Stimulated activated CD8-positive, alpha-beta memory T cell treated with anti-CD3 and anti-CD28 coated beads, Interleukin-15, amount 100 ng/mL, for 24 hours (primary cell): ENCODE results near the gene MYO9B.

Experiments
- DNase-seq: peaks from one replicate; pipeline ENCODE4 v3.0.0-alpha.2; 2020; ENCODE audit warnings: low read depth

The MYO9B gene

GRCh38 chr19:17060802-17061201, 14.8 kb upstream of the MYO9B start:
- DNase-seq = no peak

- DNase-seq = no peak
Observed at GRCh38 chr19:17061205-17061604, 14.4 kb upstream of the MYO9B start.

- no peak for DNase-seq
Observed at GRCh38 chr19:17061691-17062090, 13.9 kb upstream of the MYO9B start.

DNA sequence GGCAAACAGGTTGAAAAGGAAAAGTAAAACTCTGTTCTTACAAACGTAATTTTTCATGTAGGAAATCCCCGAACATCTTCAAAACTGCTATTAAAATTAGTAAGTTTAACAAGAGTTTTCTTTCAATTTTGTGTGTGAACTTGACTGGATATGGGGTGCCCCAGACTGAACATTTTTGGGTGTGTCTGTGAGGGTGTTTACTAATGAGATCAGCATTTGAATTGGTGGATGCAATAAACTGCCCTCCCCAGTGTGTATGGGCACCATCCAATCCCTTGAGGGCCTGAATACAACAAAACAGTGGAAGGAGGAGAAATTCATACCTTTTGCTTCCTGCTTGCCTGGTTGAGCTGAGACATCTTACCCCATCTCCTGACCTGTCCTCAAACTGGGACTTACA, 12.1 kb upstream of the MYO9B start:
- DNase-seq = no peak

GRCh38 chr19:17069193-17069592, 6.4 kb upstream of the MYO9B start:
- no peak for DNase-seq

GRCh38 chr19:17070421-17070820, 5.2 kb upstream of the MYO9B start:
- DNase-seq = no peak

GRCh38 chr19:17070912-17071311, 4.7 kb upstream of the MYO9B start:
- no peak for DNase-seq

GRCh38 chr19:17073869-17074633, 1.5 kb upstream of the MYO9B start:
- no peak for DNase-seq

- DNase-seq = no peak
Observed at GRCh38 chr19:17074634-17075034, 943 bp upstream of the MYO9B start.

DNA sequence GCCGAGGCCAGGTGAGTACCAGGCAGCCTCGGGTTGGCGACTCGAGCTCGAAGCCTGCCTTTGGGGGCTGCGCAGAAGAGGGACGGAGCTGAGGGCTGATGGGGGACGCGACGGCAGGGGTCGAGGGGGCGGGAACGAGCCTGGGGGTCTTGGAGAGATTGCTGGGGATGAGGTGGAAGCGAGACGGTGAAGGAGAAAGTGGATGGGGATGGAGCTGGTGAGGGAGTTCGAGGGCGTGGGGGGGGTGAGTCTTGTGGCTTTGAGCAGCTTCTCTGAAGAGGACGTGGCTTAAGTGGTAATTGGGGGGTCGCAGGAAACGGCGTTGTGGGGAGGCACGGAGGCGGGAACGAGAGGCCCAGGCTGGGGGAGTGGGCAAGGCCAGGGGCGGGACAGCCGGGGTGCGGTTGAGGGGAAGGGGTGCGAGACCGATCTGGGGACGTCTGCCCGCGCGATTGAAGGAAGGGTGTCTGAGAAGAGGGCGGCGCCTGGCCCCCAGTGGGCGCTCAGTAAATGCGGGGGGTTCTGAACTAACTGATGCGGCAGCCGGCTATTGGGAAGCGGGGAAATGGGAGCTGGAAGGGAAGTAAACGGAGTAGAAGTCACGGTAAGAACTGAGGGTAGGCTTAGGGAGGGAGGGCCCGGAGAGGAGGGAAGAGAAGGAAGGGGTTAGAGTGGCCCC, 426 bp downstream of the MYO9B start:
- DNase-seq = peak; percentile 13

- DNase-seq = no peak
Observed at GRCh38 chr19:17076543-17076991, 990 bp downstream of the MYO9B start.

GRCh38 chr19:17077447-17078028, 2.0 kb downstream of the MYO9B start:
- DNase-seq = no peak

DNA sequence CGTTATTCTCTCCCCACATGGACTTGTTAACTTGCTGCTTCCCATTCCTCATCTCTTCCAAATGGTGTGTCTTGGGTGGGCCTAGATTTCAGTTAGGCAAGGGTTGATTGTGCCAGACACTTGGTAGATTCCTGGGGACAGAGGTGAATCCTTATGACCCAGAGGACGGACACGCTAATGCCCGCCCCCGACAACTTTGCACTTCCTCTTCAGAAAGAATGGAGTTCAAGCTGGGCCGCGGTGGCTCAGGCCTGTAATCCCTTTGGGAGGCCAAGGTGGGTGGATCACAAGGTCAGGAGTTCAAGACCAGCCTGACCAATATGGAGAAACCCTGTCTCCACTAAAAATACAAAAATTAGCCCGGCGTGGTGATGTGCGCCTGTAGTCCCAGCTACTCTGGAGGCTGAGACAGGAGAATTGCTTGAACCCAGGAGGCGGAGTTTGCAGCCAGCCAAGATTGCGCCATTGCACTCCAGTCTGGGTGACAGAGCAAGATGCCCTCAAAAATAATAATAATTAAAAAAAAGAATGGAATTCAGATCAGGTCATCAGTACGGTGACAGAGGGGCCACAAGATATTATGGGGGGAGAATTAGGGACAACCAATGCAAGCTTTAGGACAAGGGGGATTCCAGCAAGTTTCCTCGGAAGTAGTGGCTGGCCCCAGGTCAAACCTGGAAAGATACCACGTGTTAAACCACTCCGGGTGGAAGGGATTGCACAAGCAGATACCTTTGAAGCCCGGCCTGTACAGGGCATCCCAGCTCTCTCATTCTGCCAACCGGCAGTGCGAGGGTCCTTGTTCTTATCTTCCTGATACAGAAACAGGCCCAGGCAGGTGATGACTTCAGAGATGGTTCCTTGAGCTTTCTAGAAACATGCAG, 2.7 kb downstream of the MYO9B start:
- no peak for DNase-seq

- DNase-seq = no peak
Observed at GRCh38 chr19:17078920-17079709, 3.5 kb downstream of the MYO9B start.

GRCh38 chr19:17079710-17080439, 4.3 kb downstream of the MYO9B start:
- peak; percentile 27 for DNase-seq

DNA sequence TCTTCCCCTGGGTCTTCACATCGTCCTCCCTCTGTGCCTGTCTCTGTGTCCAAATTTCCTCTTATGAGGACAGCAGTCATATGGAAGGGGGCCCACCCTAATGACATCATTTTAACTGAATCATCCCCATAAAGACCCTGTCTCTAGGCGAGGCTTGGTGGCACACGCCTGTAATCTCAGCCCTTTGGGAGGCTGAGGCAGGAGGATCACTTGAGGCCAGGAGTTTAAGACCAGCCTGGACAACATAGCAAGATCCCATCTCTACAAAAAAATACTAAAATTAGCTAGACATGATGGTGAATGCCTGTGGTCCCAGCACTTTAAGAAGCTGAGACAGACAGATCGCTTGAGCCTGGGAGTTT, 4.8 kb downstream of the MYO9B start:
- DNase-seq = no peak

DNA sequence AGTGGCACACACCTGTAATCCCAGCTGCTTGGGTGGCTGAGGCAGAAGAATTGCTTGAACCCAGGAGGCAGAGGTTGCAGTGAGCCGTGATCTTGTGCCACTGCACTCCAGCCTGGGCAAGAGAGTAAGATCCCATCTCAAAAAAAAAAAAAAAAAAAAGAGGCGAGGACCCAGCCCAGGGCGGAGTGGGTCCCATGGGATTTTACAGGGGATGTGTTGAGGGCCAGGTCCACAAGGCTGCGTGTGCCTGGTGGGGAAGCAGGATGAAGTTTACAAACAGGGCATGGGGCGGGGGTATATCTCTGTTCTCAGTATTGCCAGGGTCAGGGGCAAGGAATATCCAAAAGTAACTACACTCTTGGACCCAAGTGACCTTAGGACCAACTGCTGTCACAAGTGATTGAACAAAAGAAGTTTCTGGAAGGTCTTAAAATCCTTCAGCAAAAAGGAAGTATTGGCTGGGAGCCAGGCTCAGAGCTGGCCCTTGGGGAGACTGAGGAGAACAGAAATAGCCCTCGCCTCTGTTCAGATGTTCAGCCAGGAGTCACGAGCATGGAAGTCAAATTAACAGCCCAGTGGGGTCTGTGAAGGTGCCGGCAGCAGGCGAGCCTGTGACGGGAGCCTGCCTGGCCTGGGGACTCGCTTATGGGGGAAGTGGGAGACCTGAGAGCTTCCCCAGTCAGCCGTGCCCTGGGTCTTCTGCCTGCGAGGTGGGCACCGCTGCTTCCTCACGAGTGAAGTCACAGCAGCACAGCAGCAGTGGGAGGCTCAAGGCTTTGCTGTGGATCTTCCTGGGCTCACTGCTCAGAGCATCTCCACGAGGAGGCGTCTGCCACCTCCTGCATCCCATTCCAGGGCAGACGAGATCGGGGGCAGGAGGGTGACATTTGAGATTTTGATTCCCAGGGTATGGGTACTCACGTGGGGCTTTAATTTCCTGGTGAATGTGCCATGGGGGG, 6.4 kb downstream of the MYO9B start:
- no peak for DNase-seq

GRCh38 chr19:17086120-17086519, 10.5 kb downstream of the MYO9B start:
- DNase-seq = no peak

DNA sequence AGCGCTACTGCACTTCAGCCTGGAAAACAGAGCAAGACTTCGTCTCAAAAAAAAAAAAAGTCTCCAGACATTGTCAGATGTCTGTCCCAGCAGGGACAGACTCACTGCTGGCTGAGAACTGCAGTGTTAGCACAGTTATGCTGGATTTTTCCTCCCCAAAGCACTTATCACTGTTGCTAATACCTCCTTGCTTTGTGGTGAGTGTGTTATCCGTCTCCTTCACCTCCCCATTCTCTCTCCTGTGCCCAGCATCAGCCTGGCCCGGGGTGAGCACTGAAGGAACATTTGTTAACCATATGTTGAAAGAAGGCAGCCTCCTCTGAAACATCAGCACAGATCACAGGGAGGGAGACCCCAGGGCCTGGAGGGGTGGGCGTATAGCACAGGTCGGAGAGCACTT, 11.3 kb downstream of the MYO9B start:
- DNase-seq = no peak

DNA sequence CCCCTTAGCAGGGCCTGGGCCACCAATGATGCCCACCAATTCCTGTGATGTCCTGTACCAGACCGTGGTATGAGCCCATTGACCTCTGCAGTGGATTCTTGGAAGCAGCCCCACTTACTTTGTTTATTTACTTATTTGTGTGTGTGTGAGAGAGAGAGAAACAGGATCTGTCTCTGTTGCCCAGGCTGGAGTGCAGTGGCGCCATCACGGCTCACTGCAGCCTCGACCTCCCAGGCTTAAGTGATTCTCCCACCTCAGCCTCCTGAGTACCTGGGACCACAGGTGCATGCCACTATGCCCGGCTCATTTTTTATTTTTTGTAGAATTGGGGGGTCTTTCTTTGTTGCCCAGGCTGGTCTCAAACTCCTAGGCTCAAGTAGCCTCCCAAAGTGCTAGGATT, 13.0 kb downstream of the MYO9B start:
- no peak for DNase-seq
